Measurements from ENCODE around the gene SLX4IP. TPM values are rescaled to one million over a fixed set of nuclear protein-coding genes. Genes with fewer than 3 reads are reported as not detected.

The SLX4IP gene
- total and polyA plus RNA-seq, 2 of the 13 experiments (the other 11 are each of a cell fraction or from before 2014, with no cell fraction given) = 3.6 to 7.3 TPM

DNA sequence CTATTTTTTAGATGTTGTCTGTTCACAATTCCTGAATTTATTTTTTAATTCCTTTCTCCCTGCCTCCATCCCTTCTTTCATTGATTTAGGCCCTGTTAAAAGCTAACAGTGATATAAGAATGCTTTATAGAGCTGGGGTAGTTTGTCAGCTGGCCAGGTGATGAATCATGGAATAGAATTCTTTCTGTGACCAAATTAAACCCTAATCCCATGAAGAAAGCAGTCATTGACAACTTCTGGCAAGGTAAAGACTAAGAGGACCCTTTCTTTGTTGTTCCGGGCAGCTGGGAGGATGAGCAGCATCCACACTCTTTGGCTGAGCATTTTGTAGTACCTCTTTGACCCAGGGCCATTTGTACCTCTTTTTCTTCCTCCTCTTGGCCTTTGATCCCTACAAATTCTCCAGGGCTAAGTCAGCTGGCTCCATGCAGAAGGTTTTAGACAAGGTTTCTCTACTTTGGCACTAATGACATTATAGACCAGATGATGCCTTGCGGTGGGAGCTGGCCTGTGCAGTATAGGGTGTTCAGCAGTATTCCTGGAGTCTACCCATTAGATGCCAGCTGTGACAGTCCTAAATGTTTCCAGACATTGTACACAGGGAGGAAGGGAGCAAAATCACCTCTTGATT is 102.9 kb downstream of the SLX4IP start (continued):
- TF ChIP-seq ZNF724P (CRISPR knock-in tag; IDR thresholded peaks at IDR 0.05; ENCODE audit: borderline replicate concordance) (no peak), KDM4B (CRISPR knock-in tag; IDR thresholded peaks at IDR 0.05) (no peak), HOXA5 (CRISPR knock-in tag; IDR thresholded peaks at IDR 0.05) (no peak), ZSCAN30 (CRISPR knock-in tag; IDR thresholded peaks at IDR 0.05) (no peak), MAFG (CRISPR knock-in tag; IDR thresholded peaks at IDR 0.05) (no peak), MEIS1 (CRISPR knock-in tag; IDR thresholded peaks at IDR 0.05; ENCODE audit: borderline replicate concordance) (no peak), AHR (CRISPR knock-in tag; IDR thresholded peaks at IDR 0.05) (no peak), ZNF644 (CRISPR knock-in tag; IDR thresholded peaks at IDR 0.05; ENCODE audit: low read depth) (0 out of 2 replicates have a peak, but pooled peaks have one; percentile 6), YEATS4 (CRISPR knock-in tag; IDR thresholded peaks at IDR 0.05; ENCODE audit: borderline replicate concordance) (0 out of 2 replicates have a peak, but pooled peaks have one; percentile 22), FOSL2 (CRISPR knock-in tag; IDR thresholded peaks at IDR 0.05) (peak; percentile 23; the same call in 1 of the 2 replicates)
- TF ChIP-seq, protein P1, sequence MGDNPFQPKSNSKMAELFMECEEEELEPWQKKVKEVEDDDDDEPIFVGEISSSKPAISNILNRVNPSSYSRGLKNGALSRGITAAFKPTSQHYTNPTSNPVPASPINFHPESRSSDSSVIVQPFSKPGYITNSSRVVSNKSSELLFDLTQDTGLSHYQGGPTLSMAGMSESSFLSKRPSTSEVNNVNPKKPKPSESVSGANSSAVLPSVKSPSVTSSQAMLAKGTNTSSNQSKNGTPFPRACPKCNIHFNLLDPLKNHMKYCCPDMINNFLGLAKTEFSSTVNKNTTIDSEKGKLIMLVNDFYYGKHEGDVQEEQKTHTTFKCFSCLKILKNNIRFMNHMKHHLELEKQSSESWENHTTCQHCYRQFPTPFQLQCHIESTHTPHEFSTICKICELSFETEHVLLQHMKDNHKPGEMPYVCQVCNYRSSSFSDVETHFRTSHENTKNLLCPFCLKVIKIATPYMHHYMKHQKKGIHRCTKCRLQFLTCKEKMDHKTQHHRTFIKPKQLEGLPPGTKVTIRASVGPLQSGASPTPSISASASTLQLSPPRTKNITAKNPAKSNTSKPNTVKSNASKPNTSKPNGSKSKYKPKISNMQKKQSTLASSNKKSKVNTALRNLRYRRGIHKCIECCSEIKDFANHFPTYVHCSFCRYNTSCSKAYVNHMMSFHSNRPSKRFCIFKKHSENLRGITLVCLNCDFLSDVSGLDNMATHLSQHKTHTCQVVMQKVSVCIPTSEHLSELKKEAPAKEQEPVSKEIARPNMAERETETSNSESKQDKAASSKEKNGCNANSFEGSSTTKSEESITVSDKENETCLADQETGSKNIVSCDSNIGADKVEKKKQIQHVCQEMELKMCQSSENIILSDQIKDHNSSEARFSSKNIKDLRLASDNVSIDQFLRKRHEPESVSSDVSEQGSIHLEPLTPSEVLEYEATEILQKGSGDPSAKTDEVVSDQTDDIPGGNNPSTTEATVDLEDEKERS (CRISPR knock-in tag; IDR thresholded peaks at IDR 0.05) = no peak
